ENCODE results near the gene PLAC1.

The PLAC1 gene

GRCh38 chrX:134669378-134670098, 11.3 kb upstream of the PLAC1 start:
- DNase-seq, result no peak

- DNase-seq, result no peak
Observed at GRCh38 chrX:134664202-134664601, 5.9 kb upstream of the PLAC1 start.

- DNase-seq, result no peak
Observed at GRCh38 chrX:134661295-134661694, 3.0 kb upstream of the PLAC1 start.

DNA sequence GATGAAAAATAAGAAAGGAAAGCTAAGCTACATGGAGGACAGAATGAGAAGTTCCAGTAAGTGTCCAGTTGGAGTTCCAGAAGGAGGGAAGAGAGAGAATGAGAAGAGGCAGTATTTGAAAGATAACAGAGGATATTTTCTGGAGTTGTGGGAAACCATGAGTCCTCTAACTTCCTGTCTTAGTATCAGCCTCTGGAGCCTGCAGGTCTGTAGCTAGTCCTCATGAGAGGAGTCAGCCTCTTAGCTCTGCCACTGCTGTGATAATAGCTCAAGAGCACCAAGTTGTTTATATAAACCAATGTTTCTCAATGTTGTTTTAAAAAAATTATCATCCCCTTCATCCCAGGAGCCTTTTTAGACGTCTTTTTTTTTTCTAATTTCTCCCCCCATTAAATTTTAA, 2.4 kb upstream of the PLAC1 start:
- no peak for DNase-seq

GRCh38 chrX:134659761-134660160, 1.5 kb upstream of the PLAC1 start:
- DNase-seq, result no peak

DNA sequence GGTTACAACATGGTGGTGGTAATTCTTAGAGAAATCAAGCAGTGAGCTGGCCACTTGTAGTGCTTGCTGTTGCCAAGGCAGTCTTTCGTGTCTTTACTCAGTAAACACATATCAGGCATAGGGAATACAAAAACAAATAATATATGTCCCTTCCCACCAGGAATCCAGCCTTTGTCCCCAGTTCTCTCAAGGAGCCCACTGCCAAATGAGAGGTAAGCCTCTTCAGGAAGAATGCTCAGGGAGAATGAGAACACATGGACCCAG, 421 bp upstream of the PLAC1 start:
- no peak for DNase-seq

DNA sequence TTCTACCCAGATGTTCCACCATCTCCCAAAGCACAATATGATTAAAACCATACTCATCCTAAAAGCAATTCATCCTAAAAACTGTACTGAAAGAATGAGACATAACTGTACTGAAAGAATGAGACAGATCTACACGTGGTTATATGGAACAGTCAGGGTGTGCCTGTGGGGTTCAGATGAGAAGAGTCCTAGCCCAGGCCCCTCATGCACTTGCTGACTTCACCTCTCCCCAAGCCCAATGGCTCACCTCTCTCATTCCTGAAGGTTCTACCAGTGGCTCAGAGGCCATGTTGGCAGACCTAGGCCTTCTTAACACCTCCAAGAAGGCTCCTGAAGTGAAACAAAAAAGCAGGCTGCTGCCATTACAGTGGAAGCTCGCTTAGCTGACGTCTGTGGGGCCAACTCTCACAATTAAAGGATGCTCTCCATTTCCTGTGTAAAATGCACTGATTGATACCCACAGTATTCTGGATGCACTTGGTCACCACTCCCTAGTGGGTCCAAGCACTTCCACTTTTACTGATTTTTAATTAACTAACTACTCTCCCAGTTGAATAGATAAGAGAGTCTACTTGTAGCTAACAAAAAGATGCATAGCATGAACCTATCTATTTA, 3.8 kb downstream of the PLAC1 start:
- DNase-seq, result no peak

- no peak for DNase-seq
Observed at GRCh38 chrX:134653835-134654234, 4.4 kb downstream of the PLAC1 start.

DNA sequence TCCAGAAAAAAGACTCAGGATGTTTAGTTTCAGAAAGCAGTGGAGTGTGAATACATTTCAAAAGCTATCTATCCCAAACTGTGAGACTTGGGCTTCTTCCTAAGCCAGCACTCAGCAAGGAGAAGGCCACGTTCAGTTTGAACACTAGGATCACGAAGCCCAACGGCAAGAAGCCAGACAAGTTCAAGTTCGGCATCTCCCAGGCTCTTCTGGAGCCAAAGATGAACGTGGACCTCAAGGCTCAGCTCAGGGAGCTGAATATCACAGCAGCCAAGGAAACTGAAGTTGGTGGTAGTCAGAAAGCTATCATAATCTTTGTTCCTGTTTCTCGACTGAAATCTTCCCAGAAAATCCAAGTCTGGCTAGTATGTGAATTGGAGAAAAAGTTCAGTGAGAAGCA, 7.6 kb downstream of the PLAC1 start:
- no peak for DNase-seq

DNA sequence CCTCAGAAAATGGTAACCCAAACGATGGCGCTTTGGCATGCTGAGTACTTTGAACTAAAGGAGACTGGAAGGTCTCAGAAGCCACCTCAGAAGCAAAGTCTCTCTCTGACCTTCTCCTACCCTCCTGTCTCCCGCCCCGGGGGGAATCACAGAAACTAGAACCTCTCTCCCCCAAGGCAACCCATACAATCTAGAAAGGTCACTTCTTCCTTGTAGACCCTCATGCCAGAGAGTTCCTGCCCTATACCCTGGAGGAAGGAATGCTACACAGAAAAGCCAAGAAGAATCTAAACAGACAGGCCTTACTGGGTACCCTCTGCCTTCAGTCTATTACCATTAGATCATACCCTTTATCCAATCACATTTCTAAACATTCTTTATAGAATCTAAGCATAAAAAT, 8.5 kb downstream of the PLAC1 start:
- DNase-seq, result no peak

GRCh38 chrX:134647477-134647877, 10.8 kb downstream of the PLAC1 start:
- no peak for DNase-seq

- DNase-seq, result no peak
Observed at GRCh38 chrX:134646691-134647090, 11.6 kb downstream of the PLAC1 start.

DNA sequence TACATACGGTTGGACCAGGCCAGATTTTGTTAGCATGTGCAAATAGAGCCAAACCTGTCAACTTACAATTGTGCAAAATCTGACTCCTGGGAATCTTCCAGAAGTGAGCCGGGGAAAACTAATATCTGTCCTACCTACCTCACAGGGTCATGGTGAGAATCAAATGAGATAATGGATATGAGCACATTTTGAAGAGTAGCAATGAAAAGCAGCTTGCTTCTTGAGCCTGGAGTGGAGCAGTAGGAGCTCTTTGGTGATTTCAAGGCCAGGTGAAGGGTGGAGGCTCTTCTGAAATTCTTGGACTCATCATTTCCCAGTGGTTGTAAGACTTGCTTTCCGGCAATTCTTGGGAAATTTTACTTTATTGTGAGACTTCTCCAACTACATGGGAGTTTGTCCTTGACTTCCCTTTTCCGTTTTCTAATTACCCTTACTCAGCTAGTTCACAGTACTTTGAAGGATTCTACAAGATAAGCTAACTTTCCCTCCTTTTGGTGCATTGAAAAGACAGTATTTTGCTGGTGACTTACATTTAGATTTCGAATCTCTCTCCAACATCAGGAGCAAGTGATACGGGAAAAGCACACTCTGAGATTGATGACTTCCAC, 12.2 kb downstream of the PLAC1 start:
- no peak for DNase-seq

GRCh38 chrX:134642386-134642785, 15.9 kb downstream of the PLAC1 start:
- DNase-seq, result no peak

DNA sequence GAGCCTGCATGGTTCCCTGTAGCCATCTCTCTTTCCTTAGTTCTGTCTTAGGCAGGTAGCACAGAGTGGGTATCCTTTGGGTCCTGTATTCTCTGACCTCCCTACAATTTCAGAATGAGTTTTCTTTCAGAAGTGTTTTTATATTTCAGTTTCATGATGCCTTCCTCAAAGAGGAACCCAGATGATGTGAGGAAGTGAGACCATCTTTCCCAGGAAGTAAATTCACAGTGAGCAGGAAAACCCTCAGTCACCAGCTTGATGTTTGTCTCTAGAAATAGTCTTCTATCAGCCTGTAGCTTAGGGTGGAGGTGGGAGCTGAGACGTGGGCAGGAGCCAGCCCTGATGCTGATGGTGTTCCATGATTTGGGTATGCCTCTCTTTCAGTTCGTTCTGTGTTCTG, 16.9 kb downstream of the PLAC1 start:
- DNase-seq, result no peak

GRCh38 chrX:134640914-134641313, 17.4 kb downstream of the PLAC1 start:
- DNase-seq, result no peak

- no peak for DNase-seq
Observed at GRCh38 chrX:134636851-134637250, 21.4 kb downstream of the PLAC1 start.

GRCh38 chrX:134634691-134635090, 23.6 kb downstream of the PLAC1 start:
- DNase-seq, result no peak

DNA sequence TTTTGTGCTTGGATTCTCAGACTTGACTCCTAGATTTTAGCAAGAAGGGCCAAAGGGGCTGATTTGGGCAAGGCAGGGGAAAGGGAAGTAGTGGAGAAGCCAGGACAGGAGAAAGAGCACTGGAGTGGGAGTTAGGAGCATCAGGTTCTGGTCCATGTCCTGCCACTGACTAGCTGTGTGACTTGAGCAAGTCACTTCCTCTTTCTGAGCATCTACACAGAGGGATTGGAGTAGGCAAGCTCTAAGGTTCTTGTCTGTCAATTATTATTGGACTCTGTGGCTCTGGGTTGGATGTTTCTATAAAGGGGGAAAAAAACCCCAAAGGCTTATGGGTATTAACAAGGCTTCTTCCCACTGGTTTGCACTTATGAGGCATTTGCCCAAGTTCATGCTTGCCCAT, 24.4 kb downstream of the PLAC1 start:
- no peak for DNase-seq

GRCh38 chrX:134633394-134633793, 24.9 kb downstream of the PLAC1 start:
- DNase-seq, result no peak

DNA sequence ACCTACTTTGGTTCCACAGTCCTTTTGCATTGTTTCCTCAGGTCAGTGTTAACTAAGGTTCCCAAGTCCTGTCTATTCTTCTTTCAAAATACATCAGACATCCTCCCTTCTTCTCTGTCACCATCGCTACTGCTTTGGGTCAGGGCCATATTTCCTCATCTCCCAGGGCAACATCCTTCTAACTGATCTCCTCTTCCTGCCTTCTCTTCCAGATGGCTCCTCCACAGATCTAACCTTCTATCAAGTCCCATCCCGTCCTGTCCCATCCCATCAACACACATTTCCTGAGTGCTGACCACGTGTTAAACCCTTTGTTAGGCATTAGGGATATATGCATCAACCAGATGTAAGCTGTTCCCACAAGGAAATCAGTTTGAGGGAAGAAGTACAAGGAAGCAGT, 25.9 kb downstream of the PLAC1 start:
- DNase-seq, result no peak

DNA sequence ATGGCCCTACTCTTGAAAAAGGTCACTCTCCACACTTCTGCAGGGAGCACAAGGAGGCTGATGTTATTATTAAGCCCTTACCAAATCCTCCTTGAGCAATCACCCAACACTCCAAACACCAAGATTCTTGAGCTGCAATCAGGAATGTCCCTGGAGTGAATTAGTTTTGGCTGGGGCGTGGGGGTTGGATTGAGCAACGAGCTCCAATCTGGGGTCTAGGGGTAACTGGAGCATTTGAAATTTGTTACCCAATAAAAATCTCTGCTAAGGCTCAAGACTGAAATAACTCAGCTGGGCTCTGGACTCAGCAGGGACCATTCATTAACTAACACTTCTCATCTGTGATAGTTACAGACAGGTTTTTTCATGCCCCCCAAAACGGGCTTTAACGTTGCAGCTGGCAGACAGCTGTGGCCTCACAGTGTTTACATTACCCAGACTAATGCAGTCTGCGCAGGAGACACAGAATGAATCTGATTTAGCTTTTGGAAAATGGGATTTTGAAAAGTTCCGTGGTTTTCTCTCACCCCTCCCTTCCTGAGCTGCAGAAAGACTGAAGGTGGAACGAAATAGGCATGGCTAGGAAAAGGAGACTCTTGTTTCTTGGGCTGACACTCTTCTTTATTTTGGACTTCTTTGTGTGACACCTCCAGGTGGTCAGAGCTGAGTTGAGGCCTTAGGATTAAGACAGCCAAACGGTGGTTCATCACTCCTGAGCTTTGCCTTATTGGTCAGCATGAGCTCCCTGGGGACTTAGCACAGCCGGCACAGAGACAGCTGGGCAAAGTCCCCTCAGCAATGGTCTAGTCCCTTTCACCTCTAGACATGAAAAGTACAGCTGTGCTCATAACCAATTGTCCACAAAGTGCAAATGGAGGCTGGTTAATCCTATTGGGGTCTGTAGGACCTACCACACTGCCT, 26.6 kb downstream of the PLAC1 start:
- DNase-seq, result no peak

GRCh38 chrX:134628663-134629062, 29.6 kb downstream of the PLAC1 start:
- no peak for DNase-seq

GRCh38 chrX:134626434-134626833, 31.8 kb downstream of the PLAC1 start:
- no peak for DNase-seq
